ENCODE measurements around the gene MAP2K2.

Gene MAP2K2

DNA sequence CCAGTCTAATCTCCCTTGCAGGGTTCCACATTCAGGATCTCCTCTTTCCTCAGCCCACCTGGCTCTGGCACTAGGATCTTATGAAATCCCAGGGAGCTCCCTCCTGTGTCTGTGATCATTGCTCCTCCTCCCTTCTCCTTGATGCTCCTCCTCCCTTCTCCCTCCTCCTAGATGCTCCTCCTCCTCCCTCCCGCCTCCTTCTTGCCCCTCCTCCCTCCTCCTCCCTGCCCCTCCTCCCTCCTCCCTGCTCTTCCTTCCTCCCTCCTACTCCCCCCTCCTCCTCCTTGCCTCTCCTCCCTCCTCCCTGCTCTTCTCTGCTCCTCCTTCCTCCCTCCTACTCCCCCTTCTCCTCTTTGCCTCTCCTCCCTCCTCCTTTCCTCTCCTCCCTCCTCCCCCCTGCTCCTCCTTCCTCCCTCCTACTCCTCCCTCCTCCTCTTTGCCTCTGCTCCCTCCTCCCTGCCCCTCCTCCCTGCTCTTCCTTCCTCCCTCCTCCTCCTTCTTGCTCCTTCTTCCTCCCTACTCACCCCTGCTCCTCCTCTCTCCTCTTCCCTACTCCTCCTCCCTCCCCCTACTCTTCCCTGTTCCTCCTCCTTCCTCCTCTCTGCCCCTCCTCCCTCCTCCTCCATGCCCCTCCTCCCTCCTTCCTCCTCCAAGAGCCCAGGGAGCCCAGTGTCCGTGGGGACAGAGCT, 42.3 kb downstream of the MAP2K2 start:
- no peak for DNase-seq (ENCODE audit: extremely low read depth in 1 of 2, low read depth in 1 of 2)

DNA sequence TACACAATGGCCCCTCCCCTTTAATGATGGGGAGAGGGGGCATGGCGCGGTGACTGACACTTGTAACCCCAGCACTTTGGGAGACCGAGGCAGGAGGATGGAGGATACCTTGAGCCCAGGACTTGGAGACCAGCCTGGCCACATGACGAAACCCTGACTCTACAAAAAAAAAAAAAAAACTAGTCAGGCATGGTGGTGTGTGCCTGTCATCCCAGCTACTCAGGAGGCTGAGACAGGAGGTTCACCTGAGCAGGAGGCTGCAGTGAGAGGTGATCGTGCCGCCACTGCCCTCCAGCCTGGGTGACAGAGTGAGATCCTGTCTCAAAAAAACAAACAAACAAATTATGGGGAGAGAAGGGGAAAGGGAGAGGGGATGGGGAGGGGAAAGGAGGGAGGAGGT, 43.4 kb downstream of the MAP2K2 start:
- DNase-seq (ENCODE audit: extremely low read depth in 1 of 2, low read depth in 1 of 2) = no peak

DNA sequence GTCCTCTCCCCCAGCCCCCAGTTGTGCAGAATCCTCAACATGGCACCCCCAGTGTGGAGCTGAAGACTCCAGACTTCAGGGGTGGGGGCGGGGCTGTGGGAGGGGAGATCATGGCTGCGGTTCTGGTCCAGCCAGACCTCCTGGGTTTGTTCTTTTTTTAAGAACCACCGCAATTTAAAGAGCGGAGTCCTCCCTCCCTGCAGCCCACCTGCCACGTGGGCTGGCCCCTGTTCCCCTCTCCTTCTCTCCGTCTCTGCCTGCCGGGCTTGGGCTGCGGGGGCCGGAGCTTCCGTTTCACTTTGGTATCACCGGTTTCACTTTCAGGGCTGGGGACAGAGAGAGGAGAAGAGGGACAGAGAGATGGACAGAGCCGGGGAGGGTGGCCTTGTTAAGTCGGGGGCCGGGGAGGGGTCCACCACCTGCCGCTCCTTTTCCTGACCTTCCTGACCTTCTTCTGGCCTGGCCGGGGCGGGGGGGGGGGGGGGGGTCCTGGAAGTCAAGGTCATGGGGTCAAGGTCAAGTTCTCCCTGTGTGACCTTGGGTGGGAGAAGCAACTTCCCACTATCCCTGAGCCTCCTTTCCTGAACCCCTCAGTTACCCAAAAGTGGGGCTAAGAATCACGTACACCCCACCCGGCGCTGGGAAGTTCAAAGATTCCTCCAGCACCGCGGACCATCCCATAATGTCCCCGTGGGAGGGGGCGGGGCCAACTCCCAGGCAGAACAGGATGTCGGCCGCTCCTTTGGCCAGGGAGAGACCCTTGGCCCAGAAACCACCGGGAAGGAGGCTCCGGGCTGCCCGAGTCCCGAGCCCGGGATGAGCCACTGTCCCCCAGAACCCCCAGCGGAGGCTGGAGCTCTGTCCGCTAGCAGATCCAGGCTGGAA, 45.9 kb downstream of the MAP2K2 start:
- DNase-seq (ENCODE audit: extremely low read depth in 1 of 2, low read depth in 1 of 2) = no peak

DNA sequence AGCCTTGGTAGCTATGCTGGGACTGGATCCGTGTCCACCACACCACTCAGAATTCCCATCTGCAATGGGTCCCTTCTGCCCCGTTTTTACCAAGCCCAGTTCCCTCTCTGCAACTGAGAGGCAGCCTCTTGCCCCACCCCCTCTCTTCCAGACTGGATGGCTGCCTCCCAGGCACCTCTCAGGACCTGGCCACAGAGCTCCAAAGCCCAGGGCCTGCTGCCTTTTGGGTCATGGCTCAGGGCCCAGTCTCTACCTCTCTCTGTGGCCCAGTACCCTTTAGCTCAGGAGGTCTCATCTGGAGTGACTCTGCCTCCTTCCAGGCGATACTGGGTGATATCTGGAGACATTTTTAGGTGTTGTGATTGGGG, 46.9 kb downstream of the MAP2K2 start:
- no peak for DNase-seq (ENCODE audit: extremely low read depth in 1 of 2, low read depth in 1 of 2)

DNA sequence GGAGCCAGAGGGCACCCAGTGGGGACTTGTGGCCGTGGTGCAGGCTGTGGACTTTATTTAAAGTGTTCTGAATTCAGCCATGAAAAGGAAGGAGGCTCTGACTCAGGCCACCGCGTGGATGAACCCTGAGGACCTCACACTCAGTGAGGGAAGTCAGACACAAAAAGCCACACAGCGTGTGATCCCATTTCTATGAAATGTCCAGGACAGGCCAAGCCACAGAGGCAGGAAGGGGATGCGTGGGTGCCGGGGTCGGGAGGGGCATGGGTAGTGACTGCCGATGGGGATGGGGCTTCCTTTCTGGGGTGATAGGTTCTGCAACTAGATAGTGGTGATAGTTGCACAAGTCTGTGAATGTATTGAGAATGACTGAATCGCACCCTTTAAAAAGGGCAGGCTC, 48.5 kb downstream of the MAP2K2 start:
- no peak for DNase-seq (ENCODE audit: extremely low read depth in 1 of 2, low read depth in 1 of 2)

DNA sequence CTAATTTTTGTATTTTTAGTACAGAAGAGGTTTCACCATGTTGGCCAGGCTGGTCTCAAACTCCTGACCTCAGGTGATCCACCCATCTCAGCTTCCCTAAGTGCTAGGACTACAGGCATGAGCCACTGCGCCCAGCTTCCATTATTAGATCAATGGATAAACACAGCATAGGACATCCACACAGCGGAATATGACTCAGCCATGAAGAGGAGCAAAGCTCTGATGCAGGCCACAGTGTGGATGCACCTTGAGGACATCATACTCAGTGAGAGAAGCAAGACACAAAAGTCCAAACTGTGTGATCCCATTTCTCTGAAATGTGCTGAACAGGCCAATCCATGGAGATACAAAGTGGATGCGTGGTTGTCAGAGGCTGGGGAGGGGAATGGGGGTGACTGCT, 52.3 kb downstream of the MAP2K2 start:
- DNase-seq (ENCODE audit: extremely low read depth in 1 of 2, low read depth in 1 of 2) = no peak

DNA sequence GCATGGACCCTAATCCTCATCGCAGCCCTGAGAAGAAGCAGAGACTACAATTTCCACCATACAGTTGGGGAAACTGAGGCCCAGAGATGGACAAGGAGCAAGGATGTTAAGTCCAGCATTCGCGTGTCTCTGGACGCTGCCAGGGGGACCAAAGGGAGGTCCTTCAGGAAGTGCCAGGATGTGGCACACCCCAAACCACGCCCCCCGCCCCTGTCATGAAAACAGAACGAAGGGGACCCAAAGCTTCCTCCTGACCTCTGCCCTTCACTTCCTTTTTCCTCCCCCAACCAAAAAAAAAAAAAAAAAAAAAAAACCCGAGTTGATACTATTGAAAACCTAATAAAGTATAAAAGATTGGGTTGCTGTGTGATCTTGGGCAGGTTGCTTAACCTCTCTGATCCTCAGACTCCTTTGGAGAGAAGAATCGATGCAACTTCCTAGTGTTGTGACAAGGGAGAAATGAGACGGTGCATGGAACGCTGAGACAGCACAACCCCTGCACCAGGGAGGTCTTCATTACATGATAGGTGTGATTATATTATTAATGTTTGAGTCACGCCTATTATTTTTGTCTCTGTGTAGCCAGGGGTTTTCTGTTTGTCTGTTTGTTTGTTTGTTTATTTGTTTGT, 54.5 kb downstream of the MAP2K2 start:
- DNase-seq (ENCODE audit: extremely low read depth in 1 of 2, low read depth in 1 of 2) = no peak

DNA sequence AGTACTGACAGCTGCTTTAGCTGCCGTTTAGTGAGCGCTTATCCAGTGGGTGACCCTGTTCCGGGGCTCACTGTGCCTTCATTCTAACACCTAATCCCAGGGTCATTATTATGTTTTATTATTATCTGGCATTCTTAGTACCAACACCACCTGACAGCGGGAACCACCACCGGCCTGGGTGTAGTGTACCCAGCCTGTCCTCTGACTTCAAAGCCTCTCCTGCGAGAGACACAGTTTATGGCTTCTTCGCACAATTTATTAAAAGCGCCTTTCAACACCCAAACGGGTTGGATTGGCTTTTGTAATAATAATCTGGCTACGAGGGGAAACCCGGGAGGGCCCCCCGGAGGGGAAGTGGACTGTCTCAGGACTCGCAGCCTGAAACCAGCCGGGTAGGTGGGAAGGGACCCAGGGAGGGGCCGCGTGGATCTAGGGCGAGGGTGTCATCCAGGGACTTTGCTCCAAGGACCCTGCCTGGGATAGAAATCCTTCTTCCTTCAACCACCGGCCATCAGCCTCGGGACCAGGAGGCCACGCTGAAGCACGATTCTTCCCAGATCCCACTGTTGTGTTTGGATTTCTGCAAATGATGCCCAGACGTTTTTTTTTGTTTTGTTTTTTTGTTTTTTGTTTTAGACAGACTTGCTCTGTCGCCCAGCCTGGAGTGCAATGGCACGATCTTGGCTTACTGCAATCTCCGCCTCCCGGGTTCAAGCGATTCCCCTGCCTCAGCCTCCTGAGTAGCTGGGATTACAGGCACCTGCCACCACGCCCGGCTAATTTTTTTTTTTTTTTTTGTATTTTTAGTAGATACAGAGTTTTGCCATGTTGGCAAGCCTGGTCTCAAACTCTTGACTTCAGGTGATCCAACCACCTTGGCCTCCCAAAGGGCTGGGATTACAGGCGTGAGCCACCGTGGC, 55.6 kb downstream of the MAP2K2 start:
- DNase-seq (ENCODE audit: extremely low read depth in 1 of 2, low read depth in 1 of 2) = no peak

DNA sequence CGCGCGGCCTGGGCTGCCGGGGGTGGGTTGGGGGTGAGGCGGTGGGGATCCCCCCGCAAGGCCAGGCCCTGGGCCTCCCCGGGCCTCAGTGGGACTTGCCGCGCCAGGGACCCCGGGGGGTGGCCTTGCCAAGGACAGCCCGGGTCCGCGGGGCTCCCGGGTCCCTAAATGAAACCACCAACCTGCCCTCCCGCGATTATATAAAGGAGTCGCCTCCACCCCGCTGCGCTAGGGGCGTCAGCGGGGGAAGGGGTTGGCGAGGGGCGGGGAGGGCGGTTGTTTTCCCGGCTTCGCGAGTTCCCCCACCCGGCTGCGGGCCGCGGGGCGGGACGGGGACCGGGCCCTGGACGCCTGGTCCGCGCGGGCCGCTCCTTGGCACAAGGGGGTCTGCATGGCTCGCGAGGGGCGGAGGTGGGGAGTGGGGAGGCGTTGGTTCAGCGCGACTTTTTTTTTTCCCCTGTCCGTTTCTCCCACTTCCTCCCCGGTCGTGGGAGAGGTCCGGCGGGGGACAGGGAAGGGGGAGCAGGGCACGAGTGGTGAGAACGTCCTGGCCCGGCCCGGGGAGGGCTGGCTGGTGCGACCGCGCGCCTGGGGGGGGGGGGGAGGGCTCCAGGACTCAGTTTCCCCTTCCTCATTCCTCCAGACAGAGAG, 56.4 kb downstream of the MAP2K2 start:
- peak in 1 of 2 donors; percentile 37 for DNase-seq (ENCODE audit: extremely low read depth in 1 of 2, low read depth in 1 of 2)

DNA sequence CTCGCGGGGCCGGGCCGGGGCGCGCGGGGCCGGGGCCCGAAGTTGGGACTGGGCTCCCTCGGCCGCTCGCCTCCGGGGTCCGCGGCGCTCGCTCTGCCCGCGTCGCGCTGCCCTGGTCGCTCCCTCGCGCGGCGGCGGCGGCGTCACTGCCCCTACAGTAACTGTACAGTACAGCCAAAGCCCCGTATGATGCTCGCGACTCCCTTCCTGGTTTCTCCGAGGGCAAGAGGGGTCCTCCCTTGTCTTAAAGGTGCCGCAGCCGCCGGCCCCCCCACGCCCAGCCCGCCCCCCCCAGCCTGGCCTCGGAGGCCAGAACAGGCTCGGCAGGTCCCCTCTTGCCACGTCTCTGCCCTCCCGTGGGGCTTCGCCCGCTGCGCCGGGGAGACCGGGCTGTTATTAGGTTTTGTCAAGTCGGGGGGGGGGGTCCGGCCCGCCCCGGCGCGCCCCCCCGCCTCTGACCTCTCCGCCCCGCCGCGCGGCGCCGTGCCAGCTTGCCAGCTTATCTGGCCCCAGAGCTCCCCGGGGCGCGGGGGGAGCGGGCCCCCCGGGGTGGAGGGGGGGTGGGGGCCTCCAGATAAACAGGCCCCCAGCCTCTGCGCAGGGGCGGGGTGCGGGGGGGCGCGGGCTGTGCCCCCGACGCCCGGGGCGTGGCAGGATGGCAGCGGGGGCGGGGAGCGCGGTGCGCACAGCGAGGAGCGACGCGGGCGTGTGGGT, 57.1 kb downstream of the MAP2K2 start, which contains the start of gene ZBTB7A:
Gene ZBTB7A (minus strand): TSS at position 218 of the 714 bp plus-strand sequence. CDS start 11,667 bp downstream, outside the sequence.
- DNase-seq (ENCODE audit: extremely low read depth in 1 of 2, low read depth in 1 of 2) = peak; percentile 61 to 74

DNA sequence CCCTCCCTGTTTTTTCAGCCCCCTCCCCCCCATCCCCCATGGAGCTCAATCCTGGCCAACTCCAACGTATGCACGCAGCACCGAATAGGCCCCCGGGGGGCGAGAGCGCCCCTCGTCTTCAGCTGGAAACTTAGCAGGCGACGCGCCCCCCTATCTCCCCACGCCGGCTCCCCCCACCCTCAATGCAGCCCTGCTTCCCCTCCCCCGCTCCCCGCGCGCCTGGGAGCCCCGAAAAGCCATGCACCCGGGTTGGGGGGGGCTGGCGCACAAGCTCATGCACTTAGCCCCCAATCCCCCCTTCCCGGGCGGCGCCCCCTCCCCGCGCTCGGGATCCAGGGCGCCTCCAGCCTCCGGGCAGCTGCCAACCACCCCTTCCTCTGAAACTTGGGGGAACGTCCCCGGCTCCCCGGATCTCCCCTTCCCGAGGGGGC, 57.7 kb downstream of the MAP2K2 start:
- peak in 1 of 2 donors; percentile 54 for DNase-seq (ENCODE audit: extremely low read depth in 1 of 2, low read depth in 1 of 2)

DNA sequence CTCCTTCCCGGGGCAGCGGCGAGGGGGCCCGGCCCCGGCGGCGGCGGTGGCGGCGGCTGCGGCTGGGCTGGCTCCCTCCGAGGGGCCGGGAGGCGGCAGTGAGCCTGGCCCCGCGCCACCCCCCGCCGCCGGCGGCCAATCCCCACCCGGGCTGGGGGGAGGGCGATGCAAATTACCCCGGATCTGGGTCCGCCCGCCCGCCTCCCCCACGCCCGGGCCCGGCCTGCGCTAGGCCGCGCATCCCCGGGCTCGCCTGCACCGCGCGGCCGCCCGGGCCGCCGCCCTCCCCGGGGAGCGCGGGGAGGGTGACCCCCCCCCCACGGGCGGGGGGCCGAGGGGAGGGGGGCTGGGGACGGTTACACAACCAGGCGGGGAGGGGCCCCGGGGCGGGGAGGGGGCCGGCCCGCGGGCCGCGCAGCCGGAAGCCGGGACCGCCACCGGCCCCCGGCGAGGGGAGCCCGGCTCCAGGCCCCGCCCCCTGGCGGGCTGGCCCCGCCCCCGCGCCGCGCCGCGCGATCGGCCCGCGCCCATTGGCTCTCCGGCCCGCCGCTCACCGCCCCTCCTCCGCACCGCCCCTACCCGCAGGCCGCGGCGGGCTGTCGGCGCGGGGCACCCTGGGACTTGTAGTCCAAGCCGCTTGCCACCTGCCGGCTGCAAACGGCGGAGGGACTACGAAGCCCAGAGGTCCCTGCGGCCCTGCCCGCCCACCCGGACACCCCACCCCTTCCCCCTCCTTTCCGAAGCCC, 58.3 kb downstream of the MAP2K2 start:
- peak; percentile 89 to 95 for DNase-seq (ENCODE audit: extremely low read depth in 1 of 2, low read depth in 1 of 2)

DNA sequence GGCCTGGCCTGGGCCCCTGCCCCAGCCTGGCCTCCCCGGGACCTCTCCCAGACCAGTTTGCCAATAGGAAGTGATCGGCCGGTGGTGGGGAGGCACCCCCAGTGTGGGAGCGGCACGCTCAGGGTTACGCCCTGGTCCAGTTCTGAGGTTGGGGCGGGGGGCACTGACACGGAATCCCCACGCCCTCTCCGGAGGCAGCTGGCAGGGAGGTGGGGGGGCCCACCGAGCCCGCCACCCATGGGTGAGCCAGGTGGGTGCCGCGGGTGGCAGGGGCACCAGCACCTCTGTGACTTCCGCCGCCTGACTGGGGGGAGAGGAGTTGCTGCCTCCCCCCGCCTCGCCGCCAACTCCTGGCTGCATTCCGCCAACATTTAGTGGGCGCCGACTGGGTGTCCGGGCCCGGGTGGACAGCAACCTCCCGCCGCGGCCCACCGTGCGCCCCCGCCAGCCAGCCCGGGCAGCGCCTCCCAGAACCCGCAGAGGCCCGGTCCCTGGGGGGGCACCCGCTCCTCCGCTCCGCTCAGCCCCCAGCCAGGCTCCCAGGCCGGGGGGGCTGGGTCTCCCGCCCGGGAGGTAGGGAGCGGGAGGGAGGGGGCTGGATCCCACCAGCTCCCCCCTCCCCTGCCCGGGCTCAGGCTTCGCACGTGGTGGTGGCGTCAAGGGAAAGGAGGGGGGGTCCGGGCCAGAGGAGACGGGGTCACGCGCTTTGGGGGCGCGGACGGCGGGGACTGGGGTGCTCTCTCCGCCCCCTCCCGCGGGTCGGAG, 59.2 kb downstream of the MAP2K2 start:
- no peak for DNase-seq (ENCODE audit: extremely low read depth in 1 of 2, low read depth in 1 of 2)

DNA sequence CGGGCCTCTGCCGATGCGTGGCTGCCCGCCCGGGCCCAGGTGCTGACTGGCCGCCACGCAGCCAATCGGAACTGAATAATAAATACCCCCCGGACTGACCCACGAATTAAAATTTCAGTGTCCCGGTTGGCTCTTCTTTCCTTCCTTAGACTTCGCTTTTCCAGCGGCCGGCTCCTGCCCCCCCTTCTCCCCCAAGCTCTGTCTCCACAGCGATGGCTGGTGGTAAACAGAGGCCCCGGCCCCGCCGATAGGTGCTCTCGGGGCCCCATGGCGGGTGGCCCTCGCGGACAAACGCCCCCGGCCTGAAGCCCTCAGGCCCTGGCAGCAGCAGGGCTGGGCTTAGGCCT, 59.8 kb downstream of the MAP2K2 start:
- no peak for DNase-seq (ENCODE audit: extremely low read depth in 1 of 2, low read depth in 1 of 2)

DNA sequence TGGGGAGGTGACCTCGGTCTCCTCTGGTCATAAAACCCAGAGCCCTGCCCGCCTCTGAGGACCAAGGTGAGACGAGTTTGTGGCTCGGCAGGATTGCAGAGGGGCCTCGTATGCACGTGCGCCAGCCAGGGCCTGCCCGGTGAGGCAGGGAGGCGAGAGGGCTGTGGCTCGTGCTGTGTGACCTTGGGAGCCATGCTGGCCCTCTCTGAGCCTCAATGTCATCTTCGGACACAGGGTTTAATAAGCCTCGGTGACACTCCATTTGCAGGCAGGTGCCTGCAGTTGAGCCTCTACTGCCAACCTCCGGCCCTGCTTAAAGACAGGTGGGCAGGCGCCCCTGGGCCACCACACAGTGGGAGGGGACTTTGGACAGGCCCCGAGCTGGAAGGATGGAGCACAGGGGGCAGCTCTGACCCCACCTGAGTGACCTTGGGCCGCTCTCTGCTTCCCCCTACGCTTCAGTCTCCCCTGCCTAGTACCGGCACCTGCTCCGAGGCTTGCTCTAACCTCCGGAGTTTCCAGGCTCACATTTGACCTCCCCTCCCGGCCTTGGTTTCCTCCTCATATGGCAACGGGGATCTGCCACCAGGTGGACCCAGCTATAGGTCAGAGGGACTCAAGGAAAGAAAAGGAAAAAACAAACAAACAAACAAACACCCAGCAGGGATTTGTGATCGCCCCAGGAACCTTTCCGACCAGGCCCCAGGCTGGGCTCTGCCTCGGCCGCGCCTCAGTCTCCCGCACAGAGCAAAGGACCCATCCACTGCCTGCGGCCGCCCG, 60.4 kb downstream of the MAP2K2 start:
- no peak for DNase-seq (ENCODE audit: extremely low read depth in 1 of 2, low read depth in 1 of 2)

DNA sequence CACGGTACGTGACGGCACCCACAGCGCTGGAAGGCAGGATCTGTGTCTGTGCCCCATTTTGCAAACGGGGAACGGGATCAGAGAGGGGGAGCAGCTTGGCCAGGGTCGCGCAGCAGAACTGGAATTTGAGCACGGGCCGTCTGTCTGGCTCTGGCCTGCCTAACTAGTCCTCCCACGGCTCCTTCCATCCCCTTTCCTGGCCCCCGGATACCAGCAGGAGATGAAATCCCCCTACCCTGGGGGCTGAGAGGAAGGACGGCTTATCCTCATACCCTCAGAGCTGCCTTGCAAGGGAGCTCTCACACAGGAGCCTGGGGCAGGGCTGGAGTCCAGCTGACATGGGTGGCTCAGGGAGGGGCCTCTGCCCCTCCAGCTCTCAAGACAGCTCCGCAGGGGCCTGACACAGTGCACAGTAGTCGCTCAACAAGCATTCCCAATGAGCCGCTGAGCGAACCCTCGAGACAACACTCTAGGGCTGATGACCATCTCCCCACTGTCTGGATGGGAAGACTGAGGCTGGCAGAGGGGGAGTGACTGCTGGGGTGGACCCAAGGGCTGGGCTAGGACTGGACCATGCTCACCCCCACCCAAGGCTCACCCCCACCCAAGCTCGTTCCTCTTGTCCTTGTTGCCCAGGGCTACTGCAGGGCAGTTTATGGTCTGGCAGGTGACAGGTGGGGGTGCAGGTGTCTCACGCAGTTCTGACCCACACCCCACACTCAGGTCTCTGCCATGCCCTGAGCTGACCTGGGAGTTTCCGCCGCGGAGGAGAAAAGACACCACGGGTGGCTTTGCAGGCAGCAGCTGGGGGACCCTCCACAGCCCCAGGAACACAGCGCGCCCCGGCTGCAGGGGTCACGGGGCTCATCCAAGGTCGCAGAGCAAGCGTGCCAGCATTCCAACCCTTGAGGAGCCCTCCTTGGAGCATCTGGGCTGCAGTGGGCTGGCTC, 61.2 kb downstream of the MAP2K2 start:
- no peak for DNase-seq (ENCODE audit: extremely low read depth in 1 of 2, low read depth in 1 of 2)

All from activated CD8-positive, alpha-beta memory T cell treated with anti-CD3 and anti-CD28 coated beads for 1 hour (primary cell).